Parathyroid adenoma (tissue), 2 donors: ENCODE data around the gene PRF1.

Source experiments
- H2AFZ ChIP-seq: fragments of 300-600 bp; sonication (generic); one replicate; pipeline ENCODE4 v1.7.0; 2017; ENCODE audit warnings: antibody characterized with exemption, mild to moderate bottlenecking
- H3K27ac ChIP-seq: fragments of 300-600 bp; sonication (generic); one replicate; pipeline ENCODE4 v1.7.0; 2017
- H3K27me3 ChIP-seq: fragments of 300-600 bp; sonication (generic); one replicate; pipeline ENCODE4 v1.7.0; 2017; ENCODE audit warnings: low read length; ENCODE audit not compliant: control insufficient read depth, insufficient read depth
- H3K36me3 ChIP-seq: fragments of 300-600 bp; sonication (generic); one replicate; pipeline ENCODE4 v1.7.0; 2017; ENCODE audit warnings: low read length; ENCODE audit not compliant: control insufficient read depth, insufficient read depth
- H3K4me1 ChIP-seq: fragments of 300-600 bp; sonication (generic); one replicate; pipeline ENCODE4 v1.7.0; 2017; ENCODE audit warnings: control low read depth
- H3K4me2 ChIP-seq: fragments of 300-600 bp; sonication (generic); one replicate; pipeline ENCODE4 v1.7.0; 2017; ENCODE audit warnings: low read length
- H3K4me3 ChIP-seq: fragments of 300-600 bp; sonication (generic); one replicate; pipeline ENCODE4 v1.7.0; 2017; ENCODE audit warnings: low read depth, low read length
- H3K79me2 ChIP-seq: fragments of 300-600 bp; sonication (generic); one replicate; pipeline ENCODE4 v1.7.0; 2017; ENCODE audit warnings: control low read depth
- H3K9ac ChIP-seq: fragments of 300-600 bp; sonication (generic); one replicate; pipeline ENCODE4 v1.7.0; 2017; ENCODE audit warnings: mild to moderate bottlenecking
- H3K9me3 ChIP-seq: fragments of 300-600 bp; sonication (generic); one replicate; pipeline ENCODE4 v1.7.0; 2017; ENCODE audit warnings: low read length; ENCODE audit not compliant: control insufficient read depth
- TF ChIP-seq, protein P1 (sequence below): fragments of 300-600 bp; sonication (generic); IDR thresholded peaks from one replicate; pipeline ENCODE4 v1.7.0; 2017; ENCODE audit warnings: antibody characterized with exemption, mild to moderate bottlenecking
- donor health status: primary hyperparathyroidism.

PRF1 gene

DNA sequence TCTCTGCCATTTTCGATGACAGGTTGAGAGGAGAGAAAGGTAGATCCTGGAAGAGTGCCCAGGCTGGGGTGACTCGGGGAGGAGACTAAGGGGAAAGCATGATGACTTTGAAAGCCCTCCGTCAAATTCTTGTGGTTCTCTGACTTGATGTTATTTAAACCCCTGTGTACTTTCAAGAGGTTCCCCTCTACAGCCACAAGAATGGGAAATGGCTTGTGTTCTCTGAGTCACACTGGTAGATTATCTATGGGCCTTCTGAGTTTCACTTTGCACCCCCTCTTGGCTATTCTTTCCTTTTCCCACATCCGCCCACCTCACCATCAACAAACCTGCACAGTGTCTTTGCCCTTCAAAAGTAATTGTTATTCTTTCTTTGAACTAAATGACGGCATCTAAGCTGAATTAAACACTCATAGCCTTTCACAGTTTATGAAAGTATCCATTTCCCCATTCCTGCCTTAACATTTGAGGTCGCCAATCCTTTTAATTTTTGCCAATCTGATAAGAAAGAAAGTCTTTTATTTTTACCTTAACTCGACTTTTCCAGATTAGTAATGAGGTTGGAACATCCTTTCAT, 24.1 kb downstream of the PRF1 start:
- no peak overlapping the region for H3K27ac ChIP-seq
- no peak overlapping the region for H3K4me3 ChIP-seq
- H3K27me3 ChIP-seq, result no peaks in the 10 kb centered on the region
- no peak overlapping the region for H3K9ac ChIP-seq
- H3K79me2 ChIP-seq, result no peaks in the 10 kb centered on the region
- H3K9me3 ChIP-seq, result no peaks in the 10 kb centered on the region
- peaks cover 4% of the 10 kb centered on the region for H3K4me1 ChIP-seq
- no peak overlapping the region for H3K4me2 ChIP-seq
- H3K36me3 ChIP-seq, result no peaks in the 10 kb centered on the region
- TF ChIP-seq, protein P1, sequence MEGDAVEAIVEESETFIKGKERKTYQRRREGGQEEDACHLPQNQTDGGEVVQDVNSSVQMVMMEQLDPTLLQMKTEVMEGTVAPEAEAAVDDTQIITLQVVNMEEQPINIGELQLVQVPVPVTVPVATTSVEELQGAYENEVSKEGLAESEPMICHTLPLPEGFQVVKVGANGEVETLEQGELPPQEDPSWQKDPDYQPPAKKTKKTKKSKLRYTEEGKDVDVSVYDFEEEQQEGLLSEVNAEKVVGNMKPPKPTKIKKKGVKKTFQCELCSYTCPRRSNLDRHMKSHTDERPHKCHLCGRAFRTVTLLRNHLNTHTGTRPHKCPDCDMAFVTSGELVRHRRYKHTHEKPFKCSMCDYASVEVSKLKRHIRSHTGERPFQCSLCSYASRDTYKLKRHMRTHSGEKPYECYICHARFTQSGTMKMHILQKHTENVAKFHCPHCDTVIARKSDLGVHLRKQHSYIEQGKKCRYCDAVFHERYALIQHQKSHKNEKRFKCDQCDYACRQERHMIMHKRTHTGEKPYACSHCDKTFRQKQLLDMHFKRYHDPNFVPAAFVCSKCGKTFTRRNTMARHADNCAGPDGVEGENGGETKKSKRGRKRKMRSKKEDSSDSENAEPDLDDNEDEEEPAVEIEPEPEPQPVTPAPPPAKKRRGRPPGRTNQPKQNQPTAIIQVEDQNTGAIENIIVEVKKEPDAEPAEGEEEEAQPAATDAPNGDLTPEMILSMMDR, result no peak
- H2AFZ ChIP-seq, result no peak overlapping the region

DNA sequence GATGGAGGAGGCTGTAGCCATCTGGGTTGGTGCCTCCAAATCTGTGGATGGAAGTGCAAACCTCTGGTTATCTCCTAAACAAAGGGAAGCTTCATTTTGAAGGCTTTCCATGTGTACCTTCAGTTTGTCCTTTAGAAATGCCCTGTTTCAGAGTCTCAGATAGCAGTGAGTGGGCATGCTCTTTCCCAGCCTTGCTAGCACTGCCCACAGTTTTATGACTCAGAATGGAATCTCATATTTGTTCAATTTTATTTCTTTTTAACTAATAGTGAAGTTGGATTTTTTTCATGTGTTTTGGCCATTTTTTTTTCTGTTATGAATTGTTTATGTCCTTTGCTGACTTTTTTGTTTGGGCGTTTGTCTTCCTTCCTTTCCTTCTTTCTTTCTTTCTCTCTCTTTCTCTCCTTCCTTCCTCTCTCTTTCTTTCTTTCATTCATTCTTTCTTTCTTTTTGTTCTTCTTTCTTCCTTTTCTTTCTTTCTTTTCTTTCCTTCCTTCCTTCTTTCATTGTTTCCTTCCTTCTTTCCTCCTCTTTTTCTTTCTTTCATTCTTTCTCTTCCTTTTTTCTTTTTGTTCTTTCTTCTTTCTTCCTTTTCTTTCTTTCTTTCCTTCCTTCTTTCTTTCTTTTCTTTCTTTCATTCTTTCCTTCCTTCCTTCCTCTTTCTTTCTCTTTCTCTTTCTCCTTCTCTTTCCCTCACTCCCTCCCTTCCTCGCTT, 25.6 kb downstream of the PRF1 start:
- H3K9me3 ChIP-seq, result no peaks in the 10 kb centered on the region
- H2AFZ ChIP-seq, result no peak overlapping the region
- no peaks in the 10 kb centered on the region for H3K27me3 ChIP-seq
- no peak overlapping the region for H3K4me3 ChIP-seq
- peaks cover 4% of the 10 kb centered on the region for H3K4me1 ChIP-seq
- no peak overlapping the region for H3K4me2 ChIP-seq
- no peak overlapping the region for H3K27ac ChIP-seq
- no peak overlapping the region for H3K9ac ChIP-seq
- no peaks in the 10 kb centered on the region for H3K36me3 ChIP-seq
- H3K79me2 ChIP-seq, result no peaks in the 10 kb centered on the region
- TF ChIP-seq, protein P1, result no peak

DNA sequence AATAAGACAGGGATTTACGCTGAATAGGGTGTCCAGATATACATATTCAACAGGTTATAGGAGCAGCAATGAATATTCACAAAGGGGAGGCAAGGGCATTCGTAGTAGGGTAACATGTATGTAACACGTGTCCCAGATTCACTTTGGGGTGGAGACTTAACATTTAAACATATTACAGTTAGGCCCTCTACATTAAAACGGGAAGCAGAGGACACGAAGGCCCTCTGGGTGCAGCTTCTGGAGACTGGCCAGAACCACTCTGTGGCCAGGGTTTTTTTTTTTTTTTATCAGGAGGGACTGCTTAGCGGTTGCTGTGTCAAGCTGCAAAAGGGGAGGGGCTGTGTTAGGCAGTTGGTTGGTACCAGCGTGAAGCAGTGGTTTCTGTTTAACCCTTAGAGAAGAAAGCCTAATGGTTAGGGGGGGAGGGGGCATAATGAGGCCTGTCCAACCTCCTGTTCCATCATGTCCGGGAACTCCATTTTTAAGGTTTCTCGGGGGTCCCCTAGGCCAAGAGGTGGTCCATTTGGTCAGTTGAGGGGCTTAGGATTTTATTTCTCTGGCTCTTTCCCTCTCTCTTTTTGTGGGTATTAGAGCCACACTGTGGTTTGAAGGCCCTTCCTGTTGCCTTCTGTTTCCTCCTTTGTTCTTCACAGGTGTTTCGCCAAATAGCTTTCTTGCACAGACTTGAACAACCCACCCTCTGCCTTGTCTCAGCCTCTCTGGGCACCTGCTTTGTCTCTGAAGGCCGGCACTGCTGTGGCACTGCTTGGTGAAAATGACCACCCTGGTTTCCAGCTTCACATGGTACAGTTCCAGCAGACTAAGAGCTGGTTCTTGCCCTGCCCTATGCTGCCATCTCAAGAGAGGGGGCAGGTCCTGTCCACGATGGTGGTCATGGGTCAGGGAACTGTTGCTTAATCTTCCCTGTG, 26.4 kb downstream of the PRF1 start:
- Histone ChIP-seq H3K79me2 (no peaks in the 10 kb centered on the region), H3K36me3 (no peaks in the 10 kb centered on the region), H3K9me3 (no peaks in the 10 kb centered on the region), H3K27ac (no peak overlapping the region), H3K4me2 (no peak overlapping the region), H3K4me1 (peaks cover 4% of the 10 kb centered on the region), H2AFZ (no peak overlapping the region), H3K9ac (no peak overlapping the region), H3K27me3 (no peaks in the 10 kb centered on the region), H3K4me3 (no peak overlapping the region)
- TF ChIP-seq, protein P1, result no peak

DNA sequence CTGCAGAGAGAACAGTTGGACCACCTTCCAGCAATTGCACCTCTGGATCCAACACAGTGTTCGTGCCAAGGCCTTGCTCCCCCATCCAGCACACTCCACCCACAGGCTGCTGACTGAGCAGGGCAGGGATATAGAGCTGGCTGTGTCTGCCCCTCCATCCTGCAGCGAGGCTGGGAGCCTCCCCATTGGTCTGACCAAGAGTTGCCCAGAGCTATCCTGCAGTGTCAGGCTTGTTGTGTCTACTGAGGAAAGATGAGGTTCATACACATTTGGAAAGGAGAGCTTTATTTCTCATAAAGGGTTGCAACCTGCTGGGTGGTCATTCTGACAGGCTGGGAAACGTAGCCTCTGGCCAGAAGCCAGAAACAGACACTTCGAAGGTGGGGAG, 27.1 kb downstream of the PRF1 start:
- H3K4me3 ChIP-seq, result no peak overlapping the region
- H3K9ac ChIP-seq, result no peak overlapping the region
- H2AFZ ChIP-seq, result no peak overlapping the region
- no peaks in the 10 kb centered on the region for H3K36me3 ChIP-seq
- no peaks in the 10 kb centered on the region for H3K27me3 ChIP-seq
- H3K4me2 ChIP-seq, result no peak overlapping the region
- H3K4me1 ChIP-seq, result peaks cover 4% of the 10 kb centered on the region
- no peak overlapping the region for H3K27ac ChIP-seq
- no peaks in the 10 kb centered on the region for H3K79me2 ChIP-seq
- TF ChIP-seq, protein P1, result no peak
- H3K9me3 ChIP-seq, result no peaks in the 10 kb centered on the region
